NCI-H82 treated with DMSO at 0.1 percent for 48 hours (cell line): ENCODE results near the gene RARA.
"Not testable (repeated sequence)": the region's sequence is repeated elsewhere in the genome, so short reads cannot be mapped to it uniquely, and the experiment has no call there.

Source experiments
- DNase-seq: peaks from one replicate; lab custom pipeline; 2025; ENCODE audit not compliant: unreplicated experiment; lab: John Stamatoyannopoulos, UW

Gene RARA

GRCh38 chr17:40373999-40374398 lies 65.0 kb downstream of the RARA start:
- no peak for DNase-seq

- no peak for DNase-seq
These were observed 66.0 kb downstream of the RARA start for GRCh38 chr17:40374821-40375498.

DNA sequence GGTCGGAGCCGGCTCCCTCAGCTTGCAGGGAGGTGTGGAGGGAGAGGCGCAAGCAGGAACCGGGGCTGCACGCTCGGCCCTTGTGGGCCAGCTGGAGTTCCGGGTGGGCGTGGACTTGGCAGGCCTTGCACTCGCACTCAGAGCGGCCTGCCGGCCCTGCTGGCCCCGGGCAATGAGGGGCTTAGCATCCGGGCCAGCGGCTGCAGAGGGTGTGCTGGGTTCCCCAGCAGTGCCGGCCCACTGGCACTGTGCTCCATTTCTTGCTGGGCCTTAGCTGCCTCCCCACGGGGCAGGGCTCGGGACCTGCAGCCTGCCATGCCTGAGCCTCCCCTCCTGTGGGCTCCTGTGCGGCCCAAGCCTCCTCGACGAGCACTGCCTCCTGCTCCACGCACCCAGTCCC lies 66.8 kb downstream of the RARA start:
- DNase-seq = not testable (repeated sequence)

DNA sequence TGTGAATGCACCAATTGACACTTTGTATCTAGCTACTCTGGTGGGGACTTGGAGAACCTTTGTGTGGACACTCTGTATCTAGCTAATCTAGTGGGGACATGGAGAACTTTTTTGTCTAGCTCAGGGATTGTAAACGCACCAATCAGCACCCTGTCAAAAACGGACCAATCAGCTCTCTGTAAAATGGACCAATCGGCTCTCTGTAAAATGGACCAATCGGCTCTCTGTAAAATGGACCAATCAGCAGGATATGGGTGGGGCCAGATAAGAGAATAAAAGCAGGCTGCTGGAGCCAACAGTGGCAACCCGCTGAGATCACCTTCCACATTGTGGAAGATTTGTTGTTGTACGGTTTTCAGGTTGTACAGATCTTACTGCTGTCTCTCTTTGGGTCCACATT lies 67.6 kb downstream of the RARA start:
- DNase-seq = not testable (repeated sequence)

- no peak for DNase-seq
These were observed 68.9 kb downstream of the RARA start for GRCh38 chr17:40377832-40378231.

DNA sequence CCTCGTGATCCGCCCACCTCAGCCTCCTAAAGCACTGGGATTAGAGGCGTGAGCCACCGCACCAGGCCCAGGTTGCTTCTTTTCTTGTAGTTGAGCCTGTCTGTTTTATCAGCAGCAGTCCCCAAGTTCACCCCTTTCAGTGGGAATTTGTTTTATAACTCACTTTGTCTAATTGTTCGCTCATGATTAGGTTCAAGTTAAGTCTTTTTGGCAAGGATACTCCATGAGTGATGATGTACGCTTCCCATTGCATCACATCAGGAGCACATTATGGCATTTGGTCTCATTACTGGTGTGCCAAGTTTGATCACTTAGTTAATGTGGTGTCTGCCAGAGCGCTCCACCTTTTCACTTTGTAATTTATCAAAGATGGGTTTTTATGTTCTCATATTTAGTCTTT lies 70.0 kb downstream of the RARA start:
- no peak for DNase-seq

DNA sequence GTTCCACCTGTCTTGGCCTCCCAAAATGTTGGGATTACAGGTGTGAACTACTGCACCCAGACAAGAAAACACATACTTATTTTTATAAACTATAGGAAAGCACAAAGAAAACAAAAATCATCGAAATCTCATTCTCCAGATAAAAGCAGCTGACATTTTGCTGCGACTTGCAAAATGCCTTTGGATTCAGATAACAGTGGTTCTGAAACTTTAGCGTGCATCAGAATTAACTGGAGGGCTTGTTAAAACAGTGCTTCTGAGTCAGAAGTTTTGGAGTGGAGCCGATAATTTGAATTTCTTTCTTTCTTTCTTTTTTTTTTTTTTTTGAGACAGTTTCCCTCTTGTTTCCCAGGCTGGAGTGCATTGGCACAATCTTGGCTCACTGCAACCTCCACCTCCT lies 73.3 kb downstream of the RARA start:
- DNase-seq = no peak

GRCh38 chr17:40386555-40386954 lies 77.6 kb downstream of the RARA start:
- DNase-seq = not testable (repeated sequence)

- DNase-seq = peak; percentile 30
These were observed 90.2 kb downstream of the RARA start for GRCh38 chr17:40399185-40399584.

DNA sequence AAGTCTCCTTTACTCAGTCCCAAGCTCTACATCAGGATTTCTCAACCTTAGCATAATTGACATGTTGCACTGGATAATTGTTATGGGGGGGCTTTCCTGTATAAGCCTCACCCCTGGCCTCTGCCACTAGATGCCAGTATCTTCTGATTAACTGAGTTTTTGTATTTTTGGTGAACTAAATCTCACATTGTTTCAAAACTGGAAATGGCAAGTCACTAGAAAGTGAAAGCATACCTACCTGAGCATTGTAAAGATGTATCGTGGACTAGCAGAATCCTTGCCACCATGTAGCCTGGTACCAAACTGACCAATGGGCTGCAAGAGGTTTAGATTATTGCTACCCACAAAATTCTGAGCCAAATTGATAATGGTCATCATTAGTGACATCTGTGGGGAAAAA lies 93.7 kb downstream of the RARA start:
- no peak for DNase-seq

GRCh38 chr17:40404003-40404402 lies 95.0 kb downstream of the RARA start:
- DNase-seq = no peak
